Neural progenitor cell (in vitro differentiated cells): ENCODE results near the gene PP2D1. TPM values are rescaled to one million over a fixed set of nuclear protein-coding genes. Genes with fewer than 3 reads are reported as not detected.
"Not testable (repeated sequence)": the region's sequence is repeated elsewhere in the genome, so short reads cannot be mapped to it uniquely, and the experiment has no call there.

Source experiments
- DNase-seq: peaks from one replicate; pipeline ENCODE4 v3.0.0-alpha.2; 2016; ENCODE audit warnings: low spot score
- H2AFZ ChIP-seq: fragments of 200-600 bp; sonication (generic); replicated peaks from 2 replicates; pipeline ENCODE4 v1.6.1; 2016; ENCODE audit warnings: antibody characterized with exemption
- H3F3A ChIP-seq: fragments of 200-600 bp; sonication (generic); 2 replicates; pipeline ENCODE4 v1.6.1; 2016; ENCODE audit warnings: antibody characterized with exemption, low read depth
- H3K27ac ChIP-seq: fragments of 200-600 bp; sonication (generic); 2 replicates; pipeline ENCODE4 v1.5.1; 2016; ENCODE audit warnings: mild to moderate bottlenecking
- H3K27me3 ChIP-seq: fragments of 200-600 bp; sonication (generic); 2 replicates; pipeline ENCODE4 v1.6.1; 2016; ENCODE audit warnings: mild to moderate bottlenecking, moderate library complexity
- H3K36me3 ChIP-seq: fragments of 200-600 bp; sonication (generic); 2 replicates; pipeline ENCODE4 v1.5.1; 2016
- H3K4me1 ChIP-seq: fragments of 200-600 bp; sonication (generic); 2 replicates; pipeline ENCODE4 v1.6.1; 2016; ENCODE audit warnings: mixed run types
- H3K4me2 ChIP-seq: fragments of 200-600 bp; sonication (generic); 2 replicates; pipeline ENCODE4 v1.6.1; 2016
- H3K4me3 ChIP-seq: fragments of 200-600 bp; sonication (generic); 2 replicates; pipeline ENCODE4 v1.5.1; 2016
- H3K79me2 ChIP-seq: fragments of 200-600 bp; sonication (generic); 2 replicates; pipeline ENCODE4 v1.6.1; 2016; ENCODE audit warnings: low read depth
- H3K9ac ChIP-seq: fragments of 200-600 bp; sonication (generic); 2 replicates; pipeline ENCODE4 v1.6.1; 2016
- H3K9me3 ChIP-seq: fragments of 200-600 bp; sonication (generic); 2 replicates; pipeline ENCODE4 v1.5.1; 2016; ENCODE audit warnings: low read depth
- H4K20me1 ChIP-seq: fragments of 200-600 bp; sonication (generic); 2 replicates; pipeline ENCODE4 v1.6.1; 2016; ENCODE audit warnings: low read depth
- H3K27ac Mint-ChIP-seq: 3 replicates; pipeline ENCODE4 v1.8.0; 2021; ENCODE audit warnings: mixed read lengths
- H3K27me3 Mint-ChIP-seq: 2 replicates; pipeline ENCODE4 v1.8.0; 2022; ENCODE audit warnings: low read depth, mild to moderate bottlenecking, inconsistent platforms, moderate library complexity, mixed read lengths; ENCODE audit not compliant: insufficient read depth
- H3K36me3 Mint-ChIP-seq: 3 replicates; pipeline ENCODE4 v1.8.0; 2021; ENCODE audit warnings: mixed read lengths
- H3K4me1 Mint-ChIP-seq: 3 replicates; pipeline ENCODE4 v1.8.0; 2021; ENCODE audit warnings: mixed read lengths
- H3K4me3 Mint-ChIP-seq: 3 replicates; pipeline ENCODE4 v1.8.0; 2021; ENCODE audit warnings: mild to moderate bottlenecking, moderate library complexity, mixed read lengths
- H3K9me3 Mint-ChIP-seq: 3 replicates; pipeline ENCODE4 v1.8.0; 2020; ENCODE audit warnings: mixed read lengths
- EZH2 ChIP-seq: fragments of 200-600 bp; sonication (generic); IDR thresholded peaks from 2 replicates; pipeline ENCODE4 v1.6.1; 2017; ENCODE audit warnings: antibody characterized with exemption, mild to moderate bottlenecking, moderate library complexity
- EZH2phosphoT487 ChIP-seq: fragments of 200-600 bp; sonication (generic); IDR thresholded peaks from 2 replicates; pipeline ENCODE4 v1.6.1; 2017; ENCODE audit warnings: antibody characterized with exemption
- total RNA-seq: library from RNA; depleted of rRNA; stranded (reverse); fragments of >200 nt; gene quantifications from 2 replicates; pipeline ENCODE4 v1.2.3, GENCODE V29; 2015; ENCODE audit warnings: low replicate concordance
- TF ChIP-seq, protein P1 (sequence below): fragments of 200-600 bp; sonication (generic); IDR thresholded peaks from 2 replicates; pipeline ENCODE4 v1.5.1; 2017; ENCODE audit warnings: antibody characterized with exemption, mild to moderate bottlenecking

PP2D1 gene
- total RNA-seq, 1 donor from 2014 or later: not detected

- Histone ChIP-seq H3F3A (peaks cover 4% of the 10 kb centered on the region), H2AFZ (no peak overlapping the region), H3K9me3 (no peaks in the 10 kb centered on the region), H3K4me3 (no peak overlapping the region), H3K27me3 (no peaks in the 10 kb centered on the region), H3K9ac (no peak overlapping the region), H3K36me3 (no peaks in the 10 kb centered on the region), H3K27ac (no peak overlapping the region), H3K79me2 (peaks cover 86% of the 10 kb centered on the region), H3K4me1 (peaks cover 28% of the 10 kb centered on the region), H4K20me1 (peaks cover 20% of the 10 kb centered on the region), H3K4me2 (no peak overlapping the region)
- DNase-seq: no peak
- TF ChIP-seq EZH2 (no peak), EZH2phosphoT487 (no peak)
- TF ChIP-seq, protein P1, sequence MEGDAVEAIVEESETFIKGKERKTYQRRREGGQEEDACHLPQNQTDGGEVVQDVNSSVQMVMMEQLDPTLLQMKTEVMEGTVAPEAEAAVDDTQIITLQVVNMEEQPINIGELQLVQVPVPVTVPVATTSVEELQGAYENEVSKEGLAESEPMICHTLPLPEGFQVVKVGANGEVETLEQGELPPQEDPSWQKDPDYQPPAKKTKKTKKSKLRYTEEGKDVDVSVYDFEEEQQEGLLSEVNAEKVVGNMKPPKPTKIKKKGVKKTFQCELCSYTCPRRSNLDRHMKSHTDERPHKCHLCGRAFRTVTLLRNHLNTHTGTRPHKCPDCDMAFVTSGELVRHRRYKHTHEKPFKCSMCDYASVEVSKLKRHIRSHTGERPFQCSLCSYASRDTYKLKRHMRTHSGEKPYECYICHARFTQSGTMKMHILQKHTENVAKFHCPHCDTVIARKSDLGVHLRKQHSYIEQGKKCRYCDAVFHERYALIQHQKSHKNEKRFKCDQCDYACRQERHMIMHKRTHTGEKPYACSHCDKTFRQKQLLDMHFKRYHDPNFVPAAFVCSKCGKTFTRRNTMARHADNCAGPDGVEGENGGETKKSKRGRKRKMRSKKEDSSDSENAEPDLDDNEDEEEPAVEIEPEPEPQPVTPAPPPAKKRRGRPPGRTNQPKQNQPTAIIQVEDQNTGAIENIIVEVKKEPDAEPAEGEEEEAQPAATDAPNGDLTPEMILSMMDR: no peak
- peaks cover 2% of the 10 kb centered on the region for H3K27me3 Mint-ChIP-seq
- no peaks in the 10 kb centered on the region for H3K9me3 Mint-ChIP-seq
- no peak overlapping the region for H3K27ac Mint-ChIP-seq
- H3K4me3 Mint-ChIP-seq: no peak overlapping the region
- H3K4me1 Mint-ChIP-seq: peaks cover 24% of the 10 kb centered on the region
- no peaks in the 10 kb centered on the region for H3K36me3 Mint-ChIP-seq
These were observed 34.5 kb upstream of the PP2D1 start for GRCh38 chr3:20046556-20046955.

- H3K27me3 Mint-ChIP-seq, H3K27ac ChIP-seq, H3K27ac Mint-ChIP-seq, H3K4me3 ChIP-seq, H2AFZ ChIP-seq, H3K36me3 Mint-ChIP-seq, H3K9ac ChIP-seq, H3K9me3 Mint-ChIP-seq, H3K36me3 ChIP-seq, H3K9me3 ChIP-seq, H3K4me3 Mint-ChIP-seq, H3K4me2 ChIP-seq, DNase-seq, H3K27me3 ChIP-seq: not testable (repeated sequence)
- peaks cover 28% of the 10 kb centered on the region for H3K4me1 ChIP-seq
- H3K4me1 Mint-ChIP-seq: peaks cover 29% of the 10 kb centered on the region
- peaks cover 26% of the 10 kb centered on the region for H4K20me1 ChIP-seq
- peaks cover 87% of the 10 kb centered on the region for H3K79me2 ChIP-seq
- H3F3A ChIP-seq: peaks cover 16% of the 10 kb centered on the region
These were observed 33.1 kb upstream of the PP2D1 start for GRCh38 chr3:20045141-20045540.

DNA sequence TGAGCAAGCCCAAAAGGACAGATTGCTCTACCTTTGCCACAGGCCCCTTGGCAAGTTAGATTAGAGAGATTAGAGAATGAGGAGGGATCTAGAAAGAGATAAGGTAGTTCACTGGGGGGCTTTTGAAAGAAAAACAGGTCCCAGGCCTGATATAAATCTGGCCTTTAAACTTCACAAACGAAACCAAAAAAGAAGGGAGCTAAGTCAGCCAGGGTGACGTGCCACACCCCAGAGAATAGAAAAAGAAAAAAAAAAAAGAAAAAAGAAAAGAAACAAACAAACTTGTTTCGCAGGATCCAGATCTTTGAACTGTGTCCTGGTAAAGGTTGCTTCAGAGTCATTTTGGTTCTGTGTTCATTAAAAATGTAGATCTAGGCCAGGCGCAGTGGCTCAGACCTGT, 31.8 kb upstream of the PP2D1 start:
- Mint-ChIP-seq H3K36me3 (no peaks in the 10 kb centered on the region), H3K9me3 (no peaks in the 10 kb centered on the region), H3K4me1 (peaks cover 32% of the 10 kb centered on the region), H3K4me3 (no peak overlapping the region), H3K27ac (no peak overlapping the region), H3K27me3 (peaks cover 2% of the 10 kb centered on the region)
- Histone ChIP-seq H3K9ac (no peak overlapping the region), H3F3A (peaks cover 29% of the 10 kb centered on the region), H4K20me1 (peaks cover 26% of the 10 kb centered on the region), H3K79me2 (peaks cover 76% of the 10 kb centered on the region), H2AFZ (no peak overlapping the region), H3K9me3 (no peaks in the 10 kb centered on the region), H3K36me3 (no peaks in the 10 kb centered on the region), H3K4me2 (no peak overlapping the region), H3K4me1 (peaks cover 29% of the 10 kb centered on the region), H3K27ac (no peak overlapping the region), H3K4me3 (no peak overlapping the region), H3K27me3 (no peaks in the 10 kb centered on the region)
- TF ChIP-seq EZH2phosphoT487 (no peak), EZH2 (no peak)
- TF ChIP-seq, protein P1: no peak
- no peak for DNase-seq

- TF ChIP-seq EZH2phosphoT487 (no peak), EZH2 (no peak)
- TF ChIP-seq, protein P1: no peak
- peaks cover 26% of the 10 kb centered on the region for H4K20me1 ChIP-seq
- Mint-ChIP-seq H3K27me3 (peaks cover 2% of the 10 kb centered on the region), H3K9me3 (no peaks in the 10 kb centered on the region), H3K4me1 (peaks cover 35% of the 10 kb centered on the region), H3K27ac (no peak overlapping the region), H3K36me3 (no peaks in the 10 kb centered on the region), H3K4me3 (no peak overlapping the region)
- no peak for DNase-seq
- peaks cover 31% of the 10 kb centered on the region for H3K4me1 ChIP-seq
- peaks cover 72% of the 10 kb centered on the region for H3K79me2 ChIP-seq
- H3K27me3 ChIP-seq: no peaks in the 10 kb centered on the region
- H3K27ac ChIP-seq: no peak overlapping the region
- no peaks in the 10 kb centered on the region for H3K36me3 ChIP-seq
- no peak overlapping the region for H3K9ac ChIP-seq
- no peaks in the 10 kb centered on the region for H3K9me3 ChIP-seq
- no peak overlapping the region for H3K4me3 ChIP-seq
- H3F3A ChIP-seq: peaks cover 33% of the 10 kb centered on the region
- H3K4me2 ChIP-seq: no peak overlapping the region
- no peak overlapping the region for H2AFZ ChIP-seq
These were observed 31.3 kb upstream of the PP2D1 start for GRCh38 chr3:20043396-20043795.
